ENCODE data around the gene BOC.

DNA sequence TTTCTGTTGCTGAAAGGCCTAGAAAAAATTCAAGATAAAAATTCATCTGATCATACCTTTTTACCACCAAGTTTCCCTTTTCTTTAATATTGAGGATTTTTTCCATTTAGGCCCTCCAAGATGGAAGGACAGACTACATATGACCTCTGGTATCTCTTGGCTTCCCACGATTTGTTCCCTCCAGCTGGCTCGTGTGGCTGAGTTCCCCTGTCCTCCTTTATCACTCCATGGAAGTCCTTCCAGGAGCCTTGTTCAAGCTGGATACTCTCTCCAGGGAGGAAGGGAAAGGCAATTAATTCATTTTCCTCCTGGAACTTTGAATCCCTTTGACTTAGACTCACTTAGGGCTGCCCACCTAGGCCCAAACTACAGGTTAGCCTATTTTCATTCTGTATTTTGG, 119.4 kb downstream of the BOC start:
- TF ChIP-seq EZH2phosphoT487 (IDR thresholded peaks at IDR 0.05; ENCODE audit: low read depth, severe bottlenecking, unreplicated experiment) (no peak), EZH2 (IDR thresholded peaks at IDR 0.05; ENCODE audit: borderline replicate concordance) (no peak)
- TF ChIP-seq, protein P1, sequence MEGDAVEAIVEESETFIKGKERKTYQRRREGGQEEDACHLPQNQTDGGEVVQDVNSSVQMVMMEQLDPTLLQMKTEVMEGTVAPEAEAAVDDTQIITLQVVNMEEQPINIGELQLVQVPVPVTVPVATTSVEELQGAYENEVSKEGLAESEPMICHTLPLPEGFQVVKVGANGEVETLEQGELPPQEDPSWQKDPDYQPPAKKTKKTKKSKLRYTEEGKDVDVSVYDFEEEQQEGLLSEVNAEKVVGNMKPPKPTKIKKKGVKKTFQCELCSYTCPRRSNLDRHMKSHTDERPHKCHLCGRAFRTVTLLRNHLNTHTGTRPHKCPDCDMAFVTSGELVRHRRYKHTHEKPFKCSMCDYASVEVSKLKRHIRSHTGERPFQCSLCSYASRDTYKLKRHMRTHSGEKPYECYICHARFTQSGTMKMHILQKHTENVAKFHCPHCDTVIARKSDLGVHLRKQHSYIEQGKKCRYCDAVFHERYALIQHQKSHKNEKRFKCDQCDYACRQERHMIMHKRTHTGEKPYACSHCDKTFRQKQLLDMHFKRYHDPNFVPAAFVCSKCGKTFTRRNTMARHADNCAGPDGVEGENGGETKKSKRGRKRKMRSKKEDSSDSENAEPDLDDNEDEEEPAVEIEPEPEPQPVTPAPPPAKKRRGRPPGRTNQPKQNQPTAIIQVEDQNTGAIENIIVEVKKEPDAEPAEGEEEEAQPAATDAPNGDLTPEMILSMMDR (IDR thresholded peaks at IDR 0.05; ENCODE audit: poor library complexity): no peak
